ENCODE measurements around the gene PCSK9. TPM values are rescaled to one million over a fixed set of nuclear protein-coding genes. Genes with fewer than 3 reads are reported as not detected.

PCSK9 gene
- polyA plus RNA-seq, 3 donors, result not detected

GRCh38 chr1:55055951-55056631 lies 16.7 kb downstream of the PCSK9 start:
- H3K4me1 Mint-ChIP-seq, result peaks cover 14% of the 10 kb centered on the region
- no peak overlapping the region for H3K27ac ChIP-seq (ENCODE audit: low read depth in 1 of 2, low read length in 2 of 2)
- no peak overlapping the region for H3K27ac Mint-ChIP-seq
- no peak overlapping the region for H3K9ac ChIP-seq (ENCODE audit: insufficient read depth, low read length, poor library complexity, severe bottlenecking)
- intact Hi-C loops (cut with micrococcal nuclease), result no loop called here
- peaks cover 0 to 3% (median 0%) of the 10 kb centered on the region in 7 donors for H3K9me3 Mint-ChIP-seq
- no peaks in the 10 kb centered on the region for H4K20me1 ChIP-seq (ENCODE audit: insufficient read depth, low read length)
- no peaks in the 10 kb centered on the region for H3K36me3 ChIP-seq (replicated peaks in 1 of 2; ENCODE audit: control insufficient read depth in 1 of 2, insufficient read depth in 2 of 2, low read length in 2 of 2)
- no peak for TF ChIP-seq CTCF (IDR thresholded peaks at IDR 0.05)
- no peak overlapping the region for H3K4me2 ChIP-seq (replicated peaks; ENCODE audit: extremely low read depth, low read length, poor library complexity, severe bottlenecking)
- WGBS (ENCODE audit: insufficient coverage), result 86% methylated on average over 13 of the region's 42 CpGs
- peak overlapping the region; percentile 44 to 67 for H3K4me3 Mint-ChIP-seq
- no peaks in the 10 kb centered on the region for H3K36me3 Mint-ChIP-seq
- no peaks in the 10 kb centered on the region for H3K9me3 ChIP-seq (replicated peaks in 1 of 2; ENCODE audit: control insufficient read depth in 1 of 2, insufficient read depth in 1 of 2, low read length in 2 of 2)
- H2AFZ ChIP-seq (ENCODE audit: insufficient read depth, low read depth, low read length, poor library complexity, severe bottlenecking), result no peak overlapping the region
- DNase-seq, result no peak
- no peaks in the 10 kb centered on the region for H3K79me2 ChIP-seq (ENCODE audit: insufficient read depth, low read length)
- H3K4me3 ChIP-seq (replicated peaks in 1 of 3; ENCODE audit: low read depth in 2 of 3, low read length in 3 of 3), result no peak overlapping the region
- no peaks in the 10 kb centered on the region for H3K27me3 ChIP-seq (ENCODE audit: control insufficient read depth in 2 of 2, insufficient read depth in 2 of 2, low read length in 2 of 2)
- H3K27me3 Mint-ChIP-seq (ENCODE audit: low read depth in 3 of 3), result peaks cover 4 to 12% (median 9%) of the 10 kb centered on the region in 3 donors
- H3K4me1 ChIP-seq (ENCODE audit: control insufficient read depth in 1 of 2, insufficient read depth in 2 of 2, low read length in 2 of 2), result peaks cover 12 to 13% of the 10 kb centered on the region in 2 donors

GRCh38 chr1:55056632-55056992 lies 17.3 kb downstream of the PCSK9 start:
- no peak for TF ChIP-seq CTCF (IDR thresholded peaks at IDR 0.05)
- Histone ChIP-seq H3K36me3 (replicated peaks in 1 of 2; ENCODE audit: control insufficient read depth in 1 of 2, insufficient read depth in 2 of 2, low read length in 2 of 2) (no peaks in the 10 kb centered on the region), H3K9ac (ENCODE audit: insufficient read depth, low read length, poor library complexity, severe bottlenecking) (no peak overlapping the region), H3K27ac (ENCODE audit: low read depth in 1 of 2, low read length in 2 of 2) (no peak overlapping the region), H3K27me3 (ENCODE audit: control insufficient read depth in 2 of 2, insufficient read depth in 2 of 2, low read length in 2 of 2) (no peaks in the 10 kb centered on the region), H3K79me2 (ENCODE audit: insufficient read depth, low read length) (no peaks in the 10 kb centered on the region), H4K20me1 (ENCODE audit: insufficient read depth, low read length) (no peaks in the 10 kb centered on the region), H3K4me3 (replicated peaks in 1 of 3; ENCODE audit: low read depth in 2 of 3, low read length in 3 of 3) (no peak overlapping the region), H2AFZ (ENCODE audit: insufficient read depth, low read depth, low read length, poor library complexity, severe bottlenecking) (no peak overlapping the region), H3K4me1 (ENCODE audit: control insufficient read depth in 1 of 2, insufficient read depth in 2 of 2, low read length in 2 of 2) (peaks cover 12 to 13% of the 10 kb centered on the region in 2 donors), H3K4me2 (replicated peaks; ENCODE audit: extremely low read depth, low read length, poor library complexity, severe bottlenecking) (no peak overlapping the region), H3K9me3 (replicated peaks in 1 of 2; ENCODE audit: control insufficient read depth in 1 of 2, insufficient read depth in 1 of 2, low read length in 2 of 2) (no peaks in the 10 kb centered on the region)
- no peak for DNase-seq
- 99% methylated on average over 14 of the region's 20 CpGs for whole genome bisulfite sequencing (ENCODE audit: insufficient coverage)
- no peaks in the 10 kb centered on the region for H3K36me3 Mint-ChIP-seq
- H3K27ac Mint-ChIP-seq, result peak overlapping the region in 1 of 7 donors; percentile 40
- intact Hi-C loops (cut with micrococcal nuclease), result no loop called here
- peaks cover 14% of the 10 kb centered on the region for H3K4me1 Mint-ChIP-seq
- peaks cover 4 to 12% (median 6%) of the 10 kb centered on the region in 3 donors for H3K27me3 Mint-ChIP-seq (ENCODE audit: low read depth in 3 of 3)
- H3K4me3 Mint-ChIP-seq, result peak overlapping the region; percentile 44 to 67
- H3K9me3 Mint-ChIP-seq, result peaks cover 0 to 3% (median 0%) of the 10 kb centered on the region in 7 donors
